Measurements from ENCODE around the gene TRIM47.

GRCh38 chr17:75897160-75898019 lies 19.0 kb upstream of the TRIM47 start:
- no peak for TF ChIP-seq CTCF (IDR thresholded peaks at IDR 0.05; ENCODE audit: insufficient read depth, low read length, poor library complexity, severe bottlenecking)
- no peak for TF ChIP-seq EZH2phosphoT487 (conservative IDR thresholded peaks at IDR 0.05; ENCODE audit: low read length)

Data from SU-DHL-6 (cell line).